ENCODE data around the gene RPL13.

DNA sequence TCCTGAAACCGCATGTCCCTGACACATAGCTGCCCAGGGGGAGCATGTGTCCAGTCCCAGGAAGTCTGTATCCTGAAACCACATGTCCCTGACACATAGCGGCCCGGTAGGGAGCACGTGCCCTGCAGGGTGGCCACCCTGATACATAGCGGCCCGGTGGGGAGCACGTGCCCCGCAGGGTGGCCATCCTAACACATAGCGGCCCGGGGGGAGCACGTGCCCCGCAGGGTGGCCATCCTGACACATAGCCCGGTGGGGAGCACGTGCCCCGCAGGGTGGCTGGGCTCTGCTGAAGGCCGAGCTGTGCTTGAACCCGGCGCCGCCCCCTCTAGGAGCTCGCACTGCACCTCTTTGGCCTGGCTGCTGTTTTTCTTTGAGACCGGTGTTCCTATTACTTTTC, 18.7 kb upstream of the RPL13 start:
- TF ChIP-seq ZNF143 (CRISPR knock-in tag; IDR thresholded peaks at IDR 0.05) (no peak), CHD4 (IDR thresholded peaks at IDR 0.05; ENCODE audit: borderline replicate concordance, low read length) (no peak), HCFC1 (IDR thresholded peaks at IDR 0.05; ENCODE audit: low read depth, low read length) (no peak)
- TF ChIP-seq, protein P1, sequence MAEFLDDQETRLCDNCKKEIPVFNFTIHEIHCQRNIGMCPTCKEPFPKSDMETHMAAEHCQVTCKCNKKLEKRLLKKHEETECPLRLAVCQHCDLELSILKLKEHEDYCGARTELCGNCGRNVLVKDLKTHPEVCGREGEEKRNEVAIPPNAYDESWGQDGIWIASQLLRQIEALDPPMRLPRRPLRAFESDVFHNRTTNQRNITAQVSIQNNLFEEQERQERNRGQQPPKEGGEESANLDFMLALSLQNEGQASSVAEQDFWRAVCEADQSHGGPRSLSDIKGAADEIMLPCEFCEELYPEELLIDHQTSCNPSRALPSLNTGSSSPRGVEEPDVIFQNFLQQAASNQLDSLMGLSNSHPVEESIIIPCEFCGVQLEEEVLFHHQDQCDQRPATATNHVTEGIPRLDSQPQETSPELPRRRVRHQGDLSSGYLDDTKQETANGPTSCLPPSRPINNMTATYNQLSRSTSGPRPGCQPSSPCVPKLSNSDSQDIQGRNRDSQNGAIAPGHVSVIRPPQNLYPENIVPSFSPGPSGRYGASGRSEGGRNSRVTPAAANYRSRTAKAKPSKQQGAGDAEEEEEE (CRISPR knock-in tag; IDR thresholded peaks at IDR 0.05; ENCODE audit: borderline replicate concordance) = no peak
